Measurements from ENCODE around the gene CTSZ. TPM values are rescaled to one million over a fixed set of nuclear protein-coding genes. Genes with fewer than 3 reads are reported as not detected.

The CTSZ gene
- total and polyA plus RNA-seq, 2 of the 4 experiments (the other 2 are of a cell fraction), result 46.1 to 88.5 TPM

DNA sequence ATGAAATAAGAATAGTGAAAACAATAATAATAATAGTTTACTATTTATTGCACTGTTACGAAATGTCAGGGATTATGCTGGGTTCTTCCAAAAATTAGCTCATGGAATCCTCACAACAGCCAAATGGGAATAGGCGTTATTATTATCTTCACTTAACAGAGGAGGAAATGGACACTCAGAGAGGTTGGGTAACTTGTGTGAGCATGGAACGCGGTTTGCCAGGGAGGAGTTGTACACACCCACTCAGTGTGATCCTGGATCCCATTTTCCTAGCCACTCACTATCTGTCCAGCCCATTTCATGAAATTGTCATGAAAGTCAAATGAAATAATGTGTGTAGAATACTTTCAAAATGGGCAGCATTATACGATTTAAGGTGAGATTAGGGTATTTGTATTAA lies 21.4 kb downstream of the CTSZ start:
- Histone ChIP-seq H4K8ac (ENCODE audit: low read depth in 2 of 2, low read length in 2 of 2) (no peak overlapping the region), H3K36me3 (ENCODE audit: control insufficient read depth, insufficient read depth, low read length) (peaks cover 31% of the 10 kb centered on the region), H3K18ac (ENCODE audit: low read depth, low read length) (no peak overlapping the region), H2AK5ac (ENCODE audit: low read depth, low read length) (no peak overlapping the region), H3K27ac (ENCODE audit: insufficient read depth, low read length) (no peak overlapping the region), H4K20me1 (ENCODE audit: insufficient read depth, low read length) (peaks cover 19% of the 10 kb centered on the region), H3K23ac (ENCODE audit: low read depth, low read length) (no peak overlapping the region), H3K56ac (ENCODE audit: extremely low read depth, insufficient read depth, low read length) (no peak overlapping the region), H2BK5ac (ENCODE audit: low read depth, low read length, poor library complexity, severe bottlenecking) (no peak overlapping the region), H2AK9ac (replicated peaks; ENCODE audit: low read depth, low read length, poor library complexity) (no peak overlapping the region), H2BK15ac (ENCODE audit: low read depth, low read length) (no peak overlapping the region), H3K14ac (replicated peaks; ENCODE audit: low read depth, low read length) (no peak overlapping the region), H3K4me3 (ENCODE audit: insufficient read depth, low read depth, low read length) (no peak overlapping the region), H4K91ac (ENCODE audit: insufficient read depth, low read depth, low read length) (no peak overlapping the region), H3K4ac (ENCODE audit: low read depth, low read length) (no peak overlapping the region), H3K27me3 (ENCODE audit: control insufficient read depth, insufficient read depth, low read length) (no peaks in the 10 kb centered on the region), H2BK120ac (ENCODE audit: low read depth, low read length) (no peak overlapping the region), H3K4me2 (ENCODE audit: low read depth, low read length) (no peak overlapping the region), H2AFZ (replicated peaks; ENCODE audit: low read length, poor library complexity) (no peak overlapping the region), H3K9me3 (ENCODE audit: control insufficient read depth, insufficient read depth, low read length) (no peaks in the 10 kb centered on the region), H3K9ac (ENCODE audit: low read depth, low read length) (no peak overlapping the region), H3K4me1 (ENCODE audit: control insufficient read depth, insufficient read depth, low read length) (peaks cover 3% of the 10 kb centered on the region; the same call in 1 of the 2 replicates), H3K9me1 (ENCODE audit: insufficient read depth, low read length) (peaks cover 22% of the 10 kb centered on the region), H3K79me1 (ENCODE audit: low read depth in 1 of 2, low read length in 2 of 2) (peaks cover 29 to 64% of the 10 kb centered on the region in 2 experiments), H2BK20ac (ENCODE audit: low read depth, low read length) (no peak overlapping the region), H4K5ac (ENCODE audit: low read depth, low read length) (no peak overlapping the region)
- TF ChIP-seq RAD21 (IDR thresholded peaks at IDR 0.05; ENCODE audit: low read length) (no peak), CHD1 (IDR thresholded peaks at IDR 0.05; ENCODE audit: low read depth, low read length) (no peak)
- BruUV-seq (replicated peaks), result no TSS peak
- intact Hi-C loops (cut with micrococcal nuclease) (loop anchor here (5.0 kb wide), 1 partner anchor 42 kb away; no protein-coding TSS in a partner anchor), dilution Hi-C loops (cut with HindIII; ENCODE audit: low sequenced_read_pairs, unreplicated experiment) (no loop called here), in situ Hi-C loops (cut with MboI; ENCODE audit: low sequenced_read_pairs) (no loop called here)
- ChIA-PET POLR2A (ENCODE audit: unreplicated experiment) (no interaction called here), CTCF (no interaction called here)
- ATAC-seq (ENCODE audit: low read depth), result no peak
- DNase-seq, result no peak
- WGBS, 2 experiments (ENCODE audit: extremely low coverage in 2 of 2, insufficient read length in 1 of 2), result no CpG with 5 or more reads among the region's 5 CpGs

Data from IMR-90 (cell line).